ENCODE measurements around the gene TSPAN18. TPM values are rescaled to one million over a fixed set of nuclear protein-coding genes. Genes with fewer than 3 reads are reported as not detected.

The TSPAN18 gene
- total and polyA plus RNA-seq, 2 of the 4 experiments (the other 2 are of a cell fraction), result 0.36 to 1.1 TPM

GRCh38 chr11:44876194-44876723, 149.5 kb downstream of the TSPAN18 start:
- POLR2A ChIA-PET (ENCODE audit: unreplicated experiment), result no interaction called here
- Histone ChIP-seq H4K8ac (ENCODE audit: low read depth in 2 of 2, low read length in 2 of 2) (no peak overlapping the region), H3K9me3 (ENCODE audit: control insufficient read depth, insufficient read depth, low read length) (no peaks in the 10 kb centered on the region), H3K23ac (ENCODE audit: low read depth, low read length) (no peak overlapping the region), H4K91ac (ENCODE audit: insufficient read depth, low read depth, low read length) (no peak overlapping the region), H3K4me1 (ENCODE audit: control insufficient read depth, insufficient read depth, low read length) (no peaks in the 10 kb centered on the region), H4K5ac (ENCODE audit: low read depth, low read length) (no peak overlapping the region), H3K14ac (replicated peaks; ENCODE audit: low read depth, low read length) (no peak overlapping the region), H3K4ac (ENCODE audit: low read depth, low read length) (no peak overlapping the region), H2BK5ac (ENCODE audit: low read depth, low read length, poor library complexity, severe bottlenecking) (no peak overlapping the region), H3K56ac (ENCODE audit: extremely low read depth, insufficient read depth, low read length) (no peak overlapping the region), H3K4me2 (ENCODE audit: low read depth, low read length) (no peak overlapping the region), H3K27ac (ENCODE audit: insufficient read depth, low read length) (no peak overlapping the region), H3K4me3 (ENCODE audit: insufficient read depth, low read depth, low read length) (no peak overlapping the region), H4K20me1 (ENCODE audit: insufficient read depth, low read length) (no peaks in the 10 kb centered on the region), H3K36me3 (ENCODE audit: control insufficient read depth, insufficient read depth, low read length) (no peaks in the 10 kb centered on the region), H3K79me1 (ENCODE audit: low read depth in 1 of 2, low read length in 2 of 2) (no peaks in the 10 kb centered on the region), H2BK120ac (ENCODE audit: low read depth, low read length) (no peak overlapping the region), H3K27me3 (ENCODE audit: control insufficient read depth, insufficient read depth, low read length) (peaks cover 38% of the 10 kb centered on the region), H2AK9ac (replicated peaks; ENCODE audit: low read depth, low read length, poor library complexity) (no peak overlapping the region), H3K18ac (ENCODE audit: low read depth, low read length) (no peak overlapping the region), H2BK15ac (ENCODE audit: low read depth, low read length) (no peak overlapping the region), H2AK5ac (ENCODE audit: low read depth, low read length) (no peak overlapping the region), H3K9ac (ENCODE audit: low read depth, low read length) (no peak overlapping the region), H2BK20ac (ENCODE audit: low read depth, low read length) (no peak overlapping the region), H2AFZ (replicated peaks; ENCODE audit: low read length, poor library complexity) (no peak overlapping the region), H3K9me1 (ENCODE audit: insufficient read depth, low read length) (no peaks in the 10 kb centered on the region)
- BruUV-seq (replicated peaks), result no TSS peak
- in situ Hi-C loops (cut with MboI; ENCODE audit: low sequenced_read_pairs) (no loop called here), dilution Hi-C loops (cut with HindIII; ENCODE audit: low sequenced_read_pairs, unreplicated experiment) (loop anchor here (25.0 kb wide), 1 partner anchor 114 kb away; no protein-coding TSS in a partner anchor), intact Hi-C loops (cut with micrococcal nuclease) (no loop called here)
- DNase-seq (no peak), ATAC-seq (ENCODE audit: low read depth) (no peak)
- TF ChIP-seq CEBPB (IDR thresholded peaks at IDR 0.05; ENCODE audit: low read depth, low read length) (no peak), RAD21 (IDR thresholded peaks at IDR 0.05; ENCODE audit: low read length) (no peak), SMC3 (IDR thresholded peaks at IDR 0.05; ENCODE audit: low read depth, low read length) (no peak), MAZ (IDR thresholded peaks at IDR 0.05; ENCODE audit: borderline replicate concordance, low read depth, low read length) (no peak), USF2 (IDR thresholded peaks at IDR 0.05; ENCODE audit: low read depth, low read length) (no peak), POLR2A (IDR thresholded peaks at IDR 0.05; ENCODE audit: low read depth, low read length) (no peak), NFE2L2 (IDR thresholded peaks at IDR 0.05; ENCODE audit: low read depth, low read length) (no peak), FOS (IDR thresholded peaks at IDR 0.05; ENCODE audit: low read depth, low read length) (no peak)
- TF ChIP-seq, protein P1, sequence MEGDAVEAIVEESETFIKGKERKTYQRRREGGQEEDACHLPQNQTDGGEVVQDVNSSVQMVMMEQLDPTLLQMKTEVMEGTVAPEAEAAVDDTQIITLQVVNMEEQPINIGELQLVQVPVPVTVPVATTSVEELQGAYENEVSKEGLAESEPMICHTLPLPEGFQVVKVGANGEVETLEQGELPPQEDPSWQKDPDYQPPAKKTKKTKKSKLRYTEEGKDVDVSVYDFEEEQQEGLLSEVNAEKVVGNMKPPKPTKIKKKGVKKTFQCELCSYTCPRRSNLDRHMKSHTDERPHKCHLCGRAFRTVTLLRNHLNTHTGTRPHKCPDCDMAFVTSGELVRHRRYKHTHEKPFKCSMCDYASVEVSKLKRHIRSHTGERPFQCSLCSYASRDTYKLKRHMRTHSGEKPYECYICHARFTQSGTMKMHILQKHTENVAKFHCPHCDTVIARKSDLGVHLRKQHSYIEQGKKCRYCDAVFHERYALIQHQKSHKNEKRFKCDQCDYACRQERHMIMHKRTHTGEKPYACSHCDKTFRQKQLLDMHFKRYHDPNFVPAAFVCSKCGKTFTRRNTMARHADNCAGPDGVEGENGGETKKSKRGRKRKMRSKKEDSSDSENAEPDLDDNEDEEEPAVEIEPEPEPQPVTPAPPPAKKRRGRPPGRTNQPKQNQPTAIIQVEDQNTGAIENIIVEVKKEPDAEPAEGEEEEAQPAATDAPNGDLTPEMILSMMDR (conservative IDR thresholded peaks at IDR 0.05; ENCODE audit: low read depth, low read length), result no peak
- 100% methylated on average over 1 of the region's 5 CpGs; no CpG with 5 or more reads in 1 of the 2 experiments for WGBS, 2 experiments (ENCODE audit: extremely low coverage in 2 of 2, insufficient read length in 1 of 2)
- CTCF ChIA-PET, result interaction anchor here (1.4 to 1.7 kb wide), 2 partner anchors 10 to 13 kb away, joined by 3 to 6 read pairs; no protein-coding TSS in a partner anchor

Data from IMR-90 (cell line).